Activated naive CD8-positive, alpha-beta T cell treated with anti-CD3 and anti-CD28 coated beads, Interleukin-2, amount 50 U/mL, for 24 hours (primary cell): ENCODE measurements around the gene RAD9A.

Experiments
- ATAC-seq: fragments of 150-1000 bp; cut with Tn5 transposase; one replicate; pipeline ENCODE4 v1.10.0; 2021
- DNase-seq: peaks from one replicate; pipeline ENCODE4 v3.0.0; 2021
- H3K27ac Mint-ChIP-seq: one replicate; pipeline ENCODE4 v1.8.0; 2021; ENCODE audit warnings: mild to moderate bottlenecking, mixed read lengths
- H3K27me3 Mint-ChIP-seq: one replicate; pipeline ENCODE4 v1.8.0; 2021; ENCODE audit warnings: mixed read lengths
- H3K36me3 Mint-ChIP-seq: one replicate; pipeline ENCODE4 v1.8.0; 2021; ENCODE audit warnings: low read depth, mixed read lengths
- H3K4me1 Mint-ChIP-seq: one replicate; pipeline ENCODE4 v1.8.0; 2021; ENCODE audit warnings: mixed read lengths
- H3K4me3 Mint-ChIP-seq: one replicate; pipeline ENCODE4 v1.8.0; 2021; ENCODE audit warnings: mild to moderate bottlenecking, moderate library complexity, mixed read lengths
- H3K9me3 Mint-ChIP-seq: one replicate; pipeline ENCODE4 v1.8.0; 2021; ENCODE audit warnings: mixed read lengths

The RAD9A gene

GRCh38 chr11:67391304-67392182, at the start of gene RAD9A:
RAD9A (plus strand) TSS chr11:67391986; CDS start chr11:67392045, 59 bp downstream.
- ATAC-seq (peak; percentile 56), DNase-seq (peak; percentile 94)
- Mint-ChIP-seq H3K36me3 (peaks cover 8% of the 10 kb centered on the region), H3K9me3 (no peaks in the 10 kb centered on the region), H3K4me1 (peaks cover 35% of the 10 kb centered on the region), H3K27me3 (no peaks in the 10 kb centered on the region), H3K4me3 (peak within 1 kb of the TSS; percentile 92), H3K27ac (peak within 1 kb of the TSS; percentile 81)

GRCh38 chr11:67344264-67344663, 47.5 kb upstream of the RAD9A start:
- peak; percentile 56 for ATAC-seq

GRCh38 chr11:67345247-67345919, 46.4 kb upstream of the RAD9A start:
- no peak for ATAC-seq
- H3K4me1 Mint-ChIP-seq, result peaks cover 55% of the 10 kb centered on the region
- H3K27ac Mint-ChIP-seq, result peak overlapping the region; percentile 61
- DNase-seq, result no peak
- no peaks in the 10 kb centered on the region for H3K9me3 Mint-ChIP-seq
- no peak overlapping the region for H3K4me3 Mint-ChIP-seq
- no peaks in the 10 kb centered on the region for H3K36me3 Mint-ChIP-seq
- H3K27me3 Mint-ChIP-seq, result no peaks in the 10 kb centered on the region

More at GRCh38 chr11:67344264-67344663, 47.5 kb upstream of the RAD9A start:
- no peaks in the 10 kb centered on the region for H3K27me3 Mint-ChIP-seq
- H3K4me1 Mint-ChIP-seq, result peaks cover 45% of the 10 kb centered on the region
- no peak overlapping the region for H3K4me3 Mint-ChIP-seq
- DNase-seq, result no peak
- H3K36me3 Mint-ChIP-seq, result no peaks in the 10 kb centered on the region
- no peaks in the 10 kb centered on the region for H3K9me3 Mint-ChIP-seq
- peak overlapping the region; percentile 76 for H3K27ac Mint-ChIP-seq

GRCh38 chr11:67345920-67346819, 45.6 kb upstream of the RAD9A start:
- Mint-ChIP-seq H3K4me3 (no peak overlapping the region), H3K36me3 (no peaks in the 10 kb centered on the region), H3K27me3 (no peaks in the 10 kb centered on the region), H3K4me1 (peaks cover 59% of the 10 kb centered on the region), H3K9me3 (no peaks in the 10 kb centered on the region), H3K27ac (peak overlapping the region; percentile 61)
- peak; percentile 55 for ATAC-seq
- DNase-seq, result no peak

GRCh38 chr11:67347964-67348749, 43.6 kb upstream of the RAD9A start:
- H3K27me3 Mint-ChIP-seq, result no peaks in the 10 kb centered on the region
- no peak for DNase-seq
- peak; percentile 33 for ATAC-seq
- peaks cover 72% of the 10 kb centered on the region for H3K4me1 Mint-ChIP-seq
- H3K9me3 Mint-ChIP-seq, result no peaks in the 10 kb centered on the region
- no peaks in the 10 kb centered on the region for H3K36me3 Mint-ChIP-seq
- H3K4me3 Mint-ChIP-seq, result no peak overlapping the region
- peak overlapping the region; percentile 1 for H3K27ac Mint-ChIP-seq

- Mint-ChIP-seq H3K4me3 (no peak overlapping the region), H3K27me3 (no peaks in the 10 kb centered on the region), H3K4me1 (peaks cover 78% of the 10 kb centered on the region), H3K27ac (no peak overlapping the region), H3K9me3 (no peaks in the 10 kb centered on the region), H3K36me3 (no peaks in the 10 kb centered on the region)
- DNase-seq, result no peak
- no peak for ATAC-seq
These were observed 42.8 kb upstream of the RAD9A start for GRCh38 chr11:67349036-67349435.

GRCh38 chr11:67349457-67349856, 42.3 kb upstream of the RAD9A start:
- no peak overlapping the region for H3K4me3 Mint-ChIP-seq
- no peaks in the 10 kb centered on the region for H3K9me3 Mint-ChIP-seq
- no peaks in the 10 kb centered on the region for H3K36me3 Mint-ChIP-seq
- DNase-seq, result no peak
- no peak for ATAC-seq
- H3K27ac Mint-ChIP-seq, result peak overlapping the region; percentile 33
- no peaks in the 10 kb centered on the region for H3K27me3 Mint-ChIP-seq
- H3K4me1 Mint-ChIP-seq, result peaks cover 78% of the 10 kb centered on the region

GRCh38 chr11:67349928-67350465, 41.8 kb upstream of the RAD9A start:
- ATAC-seq, result no peak

GRCh38 chr11:67351275-67352005, 40.3 kb upstream of the RAD9A start:
- Mint-ChIP-seq H3K4me1 (peaks cover 72% of the 10 kb centered on the region), H3K27ac (peak overlapping the region; percentile 74), H3K27me3 (no peaks in the 10 kb centered on the region), H3K36me3 (no peaks in the 10 kb centered on the region), H3K4me3 (peak overlapping the region; percentile 96), H3K9me3 (no peaks in the 10 kb centered on the region)
- ATAC-seq, result no peak
- DNase-seq, result peak; percentile 70

More at GRCh38 chr11:67349928-67350465, 41.8 kb upstream of the RAD9A start:
- Mint-ChIP-seq H3K4me1 (peaks cover 78% of the 10 kb centered on the region), H3K36me3 (no peaks in the 10 kb centered on the region), H3K27ac (peak overlapping the region; percentile 33), H3K27me3 (no peaks in the 10 kb centered on the region), H3K4me3 (no peak overlapping the region), H3K9me3 (no peaks in the 10 kb centered on the region)
- no peak for DNase-seq

- ATAC-seq, result peak; percentile 26
- H3K9me3 Mint-ChIP-seq, result no peaks in the 10 kb centered on the region
- H3K4me3 Mint-ChIP-seq, result peak overlapping the region; percentile 96
- peak overlapping the region; percentile 97 for H3K27ac Mint-ChIP-seq
- H3K4me1 Mint-ChIP-seq, result peaks cover 78% of the 10 kb centered on the region
- H3K27me3 Mint-ChIP-seq, result no peaks in the 10 kb centered on the region
- DNase-seq, result no peak
- no peaks in the 10 kb centered on the region for H3K36me3 Mint-ChIP-seq
These were observed 39.1 kb upstream of the RAD9A start for GRCh38 chr11:67352546-67353316.

- ATAC-seq (peak; percentile 87), DNase-seq (peak; percentile 98)
- Mint-ChIP-seq H3K4me3 (peak within 1 kb of the TSS; percentile 96), H3K4me1 (peaks cover 76% of the 10 kb centered on the region), H3K36me3 (no peaks in the 10 kb centered on the region), H3K27ac (peak within 1 kb of the TSS; percentile 97), H3K9me3 (no peaks in the 10 kb centered on the region), H3K27me3 (no peaks in the 10 kb centered on the region)
These were observed 38.3 kb upstream of the RAD9A start, which contains the start of gene POLD4 for GRCh38 chr11:67353317-67354074. POLD4 (minus strand) TSS chr11:67353546; CDS start chr11:67353399, 147 bp downstream.
